K562 (cell line): ENCODE results near the gene ARHGAP26. TPM values are rescaled to one million over a fixed set of nuclear protein-coding genes. Genes with fewer than 3 reads are reported as not detected.

Experiments used
- ARHGAP35 ChIP-seq: fragments of 450-650 bp; IDR thresholded peaks from 2 replicates; pipeline ENCODE4 v1.6.1; 2018; ENCODE audit not compliant: partially characterized antibody
- CC2D1A ChIP-seq: fragments of 450-650 bp; IDR thresholded peaks from 2 replicates; pipeline ENCODE4 v1.6.1; 2017; ENCODE audit warnings: mild to moderate bottlenecking
- CTBP1 ChIP-seq: fragments of 450-650 bp; IDR thresholded peaks from 2 replicates; pipeline ENCODE4 v1.6.1; 2016; ENCODE audit warnings: borderline replicate concordance
- DLX4 ChIP-seq: fragments of 250-450 bp; sonication (Bioruptor Pico); IDR thresholded peaks from 2 replicates; pipeline ENCODE4 v1.6.1; 2021; ENCODE audit warnings: mild to moderate bottlenecking
- EP400 ChIP-seq: fragments of 450-650 bp; IDR thresholded peaks from 2 replicates; pipeline ENCODE4 v1.6.1; 2017; ENCODE audit warnings: antibody characterized with exemption, mild to moderate bottlenecking, moderate library complexity
- ETV6 ChIP-seq, 3 experiments: fragments of 150-350 bp in 1 of 3; sonication (generic) in 1 of 3; formaldehyde crosslinking in 1 of 3; IDR thresholded peaks; 2 replicates each; pipeline versions ENCODE4 v1.6.1 to v1.8.0; 2014 to 2022; ENCODE audit warnings: borderline replicate concordance in 2 of 3, low read depth in 2 of 3, antibody characterized with exemption in 1 of 3, low read length in 1 of 3, mild to moderate bottlenecking in 1 of 3, missing genetic modification reagents in 1 of 3
- GMEB1 ChIP-seq: fragments of 250-450 bp; sonication (Bioruptor Pico); IDR thresholded peaks from 2 replicates; pipeline ENCODE4 v1.4.0; 2020; ENCODE audit warnings: mild to moderate bottlenecking
- HMGXB4 ChIP-seq: sonication (generic); formaldehyde crosslinking; IDR thresholded peaks from 2 replicates; pipeline ENCODE4 v1.8.1; 2023; ENCODE audit warnings: mild to moderate bottlenecking, missing genetic modification reagents
- JUNB ChIP-seq: fragments of 450-650 bp; formaldehyde crosslinking; conservative IDR thresholded peaks from 2 replicates; pipeline ENCODE4 v1.4.0; 2020; ENCODE audit warnings: mild to moderate bottlenecking
- KAT2B ChIP-seq: IDR thresholded peaks from one replicate; pipeline ENCODE4 v1.6.1; 2012; ENCODE audit warnings: low read depth, mild to moderate bottlenecking, control low read depth, inconsistent platforms, low read length, moderate library complexity
- LARP7 ChIP-seq: fragments of 450-650 bp; IDR thresholded peaks from 2 replicates; pipeline ENCODE4 v1.6.1; 2016
- MTF1 ChIP-seq: fragments of 250-450 bp; sonication (Bioruptor Pico); IDR thresholded peaks from 2 replicates; pipeline ENCODE4 v1.9.0; 2021; ENCODE audit warnings: moderate library complexity, mild to moderate bottlenecking, inconsistent platforms, borderline replicate concordance
- NR2F6 ChIP-seq: fragments of 450-650 bp; formaldehyde crosslinking; IDR thresholded peaks from 2 replicates; pipeline ENCODE4 v1.4.0; 2020; ENCODE audit warnings: mild to moderate bottlenecking
- PML ChIP-seq: IDR thresholded peaks from 2 replicates; pipeline ENCODE4 v1.6.1; 2012; ENCODE audit warnings: low read length, inconsistent platforms
- POU5F1 ChIP-seq: fragments of 150-350 bp; IDR thresholded peaks from 2 replicates; pipeline ENCODE4 v1.6.1; 2014; ENCODE audit warnings: borderline replicate concordance, low read length, low read depth, mild to moderate bottlenecking; ENCODE audit not compliant: partially characterized antibody
- SNIP1 ChIP-seq: fragments of 450-650 bp; IDR thresholded peaks from 2 replicates; pipeline ENCODE4 v1.7.1; 2017; ENCODE audit warnings: low read depth, mild to moderate bottlenecking
- TAF1 ChIP-seq: IDR thresholded peaks from 2 replicates; pipeline ENCODE4 v1.6.1; 2011; ENCODE audit warnings: mild to moderate bottlenecking, low read length, moderate library complexity; ENCODE audit not compliant: insufficient read depth, control insufficient read depth, severe bottlenecking; ENCODE audit errors: extremely low read depth
- TEAD4 ChIP-seq, 2 experiments: sonication (generic) in 1 of 2; formaldehyde crosslinking in 1 of 2; IDR thresholded peaks; 2 replicates each; pipeline versions ENCODE4 v1.6.1 to v1.8.0; 2012 to 2022; ENCODE audit warnings: borderline replicate concordance in 1 of 2, inconsistent platforms in 1 of 2, low read length in 1 of 2, mild to moderate bottlenecking in 1 of 2, missing genetic modification reagents in 1 of 2
- WHSC1 ChIP-seq: IDR thresholded peaks from one replicate; pipeline ENCODE4 v1.6.1; 2012; ENCODE audit warnings: low read length, control low read depth, inconsistent platforms
- ZBED1 ChIP-seq: IDR thresholded peaks from 2 replicates; pipeline ENCODE4 v1.6.1; 2014
- ZKSCAN3 ChIP-seq: fragments of 250-450 bp; sonication (Bioruptor Pico); IDR thresholded peaks from 2 replicates; pipeline ENCODE4 v1.4.0; 2020
- ZNF696 ChIP-seq: fragments of 250-450 bp; sonication (Bioruptor Pico); conservative IDR thresholded peaks from 2 replicates; pipeline ENCODE4 v1.4.0; 2020; ENCODE audit warnings: mild to moderate bottlenecking, moderate library complexity
- ZSCAN29 ChIP-seq: fragments of 450-650 bp; IDR thresholded peaks from 2 replicates; pipeline ENCODE4 v1.6.1; 2017
- polyA plus RNA-seq, 8 experiments: library from polyadenylated mRNA; depleted of rRNA in 4 of 8; stranded (reverse) in 5 of 8; unstranded in 3 of 8; fragments of >200 nt; fragmentation: Nextera tagmentation in 2 of 8; fragmentation: Illumina TruSeq in 1 of 8; extraction: Ambion mirVana in 2 of 8; extraction: Trizol in 1 of 8; gene quantifications; 2 replicates each; pipeline versions ENCODE4 v1.2.1 to v1.2.3, GENCODE V29; 2011 to 2014; ENCODE audit warnings: inconsistent platforms in 1 of 8, missing spikeins in 1 of 8
- total RNA-seq, 7 experiments: library from RNA; depleted of rRNA in 6 of 7; stranded (reverse); fragments of >200 nt in 6 of 7; fragmentation: Illumina TruSeq in 2 of 7; extraction: Trizol in 2 of 7; gene quantifications; 2 replicates each; pipeline versions ENCODE4 v1.2.1 to v1.2.3, GENCODE V29; 2011 to 2021; ENCODE audit warnings: low replicate concordance in 1 of 7
- TF ChIP-seq, protein P1 (sequence below): fragments of 250-450 bp; sonication (Bioruptor Pico); IDR thresholded peaks from 2 replicates; pipeline ENCODE4 v1.5.0; 2022; ENCODE audit warnings: mild to moderate bottlenecking

ARHGAP26 gene
- total and polyA plus RNA-seq, 9 of the 15 experiments (the other 6 are each of a cell fraction or from before 2014, with no cell fraction given) = 0.13 to 1.1 (median 0.55) TPM

DNA sequence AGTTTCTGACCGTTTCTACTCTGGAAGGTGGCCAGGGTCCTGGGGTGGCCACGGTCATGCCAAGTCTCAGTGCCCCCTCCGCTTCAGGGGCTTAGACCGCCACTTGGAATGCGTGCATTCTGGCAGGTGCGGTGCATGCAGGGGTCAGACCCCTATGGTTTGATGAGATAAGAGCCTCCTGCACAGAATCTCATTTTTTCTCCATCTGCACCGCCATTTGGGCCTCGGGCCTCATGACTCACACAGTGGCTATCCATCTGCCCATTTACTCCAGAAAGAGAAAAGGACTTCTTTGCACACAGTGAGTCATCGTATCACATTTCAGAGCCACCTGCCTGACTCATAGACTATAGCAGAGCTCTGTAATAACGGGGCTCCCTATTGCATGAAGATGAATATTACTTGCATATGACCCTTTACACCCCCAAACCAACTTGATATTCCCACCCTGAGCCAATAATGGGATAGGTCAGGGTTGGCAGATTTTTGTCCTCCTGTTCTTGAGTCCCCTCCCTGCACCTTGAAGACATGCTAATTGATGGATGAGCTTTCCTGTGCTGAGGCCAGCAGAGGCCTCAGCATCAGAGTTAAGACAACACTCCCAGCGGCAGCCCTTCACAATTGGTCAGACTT, 475.9 kb downstream of the ARHGAP26 start (continued):
- TF ChIP-seq HMGXB4 (CRISPR knock-in tag) (no peak), WHSC1 (no peak), KAT2B (no peak), SNIP1 (no peak), ZNF696 (CRISPR knock-in tag) (no peak), ZBED1 (no peak), EP400 (peak; percentile 52; the same call in 1 of the 2 replicates), ARHGAP35 (no peak), TAF1 (no peak), DLX4 (CRISPR knock-in tag) (no peak), CC2D1A (peak; percentile 40; the same call in 1 of the 2 replicates), CTBP1 (peak; percentile 89), ZKSCAN3 (CRISPR knock-in tag) (no peak), JUNB (peak; percentile 91), NR2F6 (CRISPR knock-in tag) (no peak), ETV6 (IDR thresholded peaks at IDR 0.05; ENCODE audit: borderline replicate concordance in 1 of 2, low read depth in 2 of 2, low read length in 1 of 2) (no peak), ETV6 (CRISPR knock-in tag; IDR thresholded peaks at IDR 0.05; ENCODE audit: borderline replicate concordance) (no peak), MTF1 (CRISPR knock-in tag) (no peak), ZSCAN29 (no peak), LARP7 (no peak), GMEB1 (CRISPR knock-in tag) (no peak), PML (peak; percentile 77), TEAD4 (IDR thresholded peaks at IDR 0.05; ENCODE audit: low read length) (peak; percentile 92), TEAD4 (CRISPR knock-in tag; IDR thresholded peaks at IDR 0.05; ENCODE audit: borderline replicate concordance) (no peak), POU5F1 (no peak)
- TF ChIP-seq, protein P1, sequence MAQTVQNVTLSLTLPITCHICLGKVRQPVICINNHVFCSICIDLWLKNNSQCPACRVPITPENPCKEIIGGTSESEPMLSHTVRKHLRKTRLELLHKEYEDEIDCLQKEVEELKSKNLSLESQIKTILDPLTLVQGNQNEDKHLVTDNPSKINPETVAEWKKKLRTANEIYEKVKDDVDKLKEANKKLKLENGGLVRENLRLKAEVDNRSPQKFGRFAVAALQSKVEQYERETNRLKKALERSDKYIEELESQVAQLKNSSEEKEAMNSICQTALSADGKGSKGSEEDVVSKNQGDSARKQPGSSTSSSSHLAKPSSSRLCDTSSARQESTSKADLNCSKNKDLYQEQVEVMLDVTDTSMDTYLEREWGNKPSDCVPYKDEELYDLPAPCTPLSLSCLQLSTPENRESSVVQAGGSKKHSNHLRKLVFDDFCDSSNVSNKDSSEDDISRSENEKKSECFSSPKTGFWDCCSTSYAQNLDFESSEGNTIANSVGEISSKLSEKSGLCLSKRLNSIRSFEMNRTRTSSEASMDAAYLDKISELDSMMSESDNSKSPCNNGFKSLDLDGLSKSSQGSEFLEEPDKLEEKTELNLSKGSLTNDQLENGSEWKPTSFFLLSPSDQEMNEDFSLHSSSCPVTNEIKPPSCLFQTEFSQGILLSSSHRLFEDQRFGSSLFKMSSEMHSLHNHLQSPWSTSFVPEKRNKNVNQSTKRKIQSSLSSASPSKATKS (CRISPR knock-in tag) = no peak
